Endothelial cell of umbilical vein (primary cell): ENCODE data around the gene MRPS6. TPM values are rescaled to one million over a fixed set of nuclear protein-coding genes. Genes with fewer than 3 reads are reported as not detected.

Experiments
- BruUV-seq: library from RNA; stranded (reverse); fragments of 400-500 nt; replicated peaks from 2 replicates; lab custom pipeline; 2021; lab: Mats Ljungman, UMichigan
- CTCF ChIA-PET: fragments of 300-600, 350-600 bp; sonication (Branson Sonifier 250); formaldehyde crosslinking; loops from one replicate; lab custom pipeline; 2021; ENCODE audit warnings: antibody characterized with exemption, inconsistent platforms; lab: Charles Lee
- POLR2A ChIA-PET: fragments of 300-600, 350-600 bp; sonication (Branson Sonifier 250); formaldehyde crosslinking; loops from one replicate; lab custom pipeline; 2021; ENCODE audit warnings: antibody characterized with exemption, inconsistent platforms; lab: Charles Lee
- DNase-seq: peaks from one replicate; pipeline ENCODE4 v3.0.0-alpha.2; 2011; ENCODE audit warnings: low read depth, low spot score
- FAIRE-seq: peaks from 2 replicates; lab custom pipeline; 2011; peaks lifted over from hg19 to GRCh38; lab: Jason Lieb, UNC
- H2AFZ ChIP-seq: 2 replicates; pipeline ENCODE4 v1.6.0; 2012; ENCODE audit warnings: low read depth, low read length, control low read depth, inconsistent platforms
- H3K27ac ChIP-seq: 2 replicates; pipeline ENCODE4 v1.5.1; 2011; ENCODE audit warnings: low read depth, mild to moderate bottlenecking, control low read depth, low read length, moderate library complexity; ENCODE audit not compliant: insufficient read depth
- H3K27me3 ChIP-seq, 2 experiments: 2 replicates each; pipeline versions ENCODE4 v1.6.0 to v1.6.1; 2011; ENCODE audit warnings: low read length in 2 of 2, mixed read lengths in 1 of 2; ENCODE audit not compliant: control insufficient read depth in 2 of 2, insufficient read depth in 2 of 2
- H3K36me3 ChIP-seq, 2 experiments: 2 replicates in 1 of 2; 3 replicates in 1 of 2; pipeline ENCODE4 v1.5.1; 2011; ENCODE audit warnings: low read length in 2 of 2, mild to moderate bottlenecking in 1 of 2, moderate library complexity in 1 of 2; ENCODE audit not compliant: control insufficient read depth in 2 of 2, insufficient read depth in 2 of 2; ENCODE audit errors: extremely low read depth in 1 of 2
- H3K4me1 ChIP-seq: 3 replicates; pipeline ENCODE4 v1.5.1; 2011; ENCODE audit warnings: mild to moderate bottlenecking, low read length; ENCODE audit not compliant: control insufficient read depth, insufficient read depth; ENCODE audit errors: extremely low read depth
- H3K4me2 ChIP-seq: 2 replicates; pipeline ENCODE4 v1.6.1; 2011; ENCODE audit warnings: low read length, control low read depth, mixed read lengths; ENCODE audit not compliant: insufficient read depth
- H3K4me3 ChIP-seq, 3 experiments: fragments of 200-600 bp in 1 of 3; sonication (generic), shearing (Covaris generic) in 1 of 3; replicated peaks in 1 of 3; 2 replicates each; pipeline ENCODE4 v1.5.1; 2011 to 2016; ENCODE audit warnings: control low read depth in 3 of 3, low read length in 3 of 3, mild to moderate bottlenecking in 2 of 3, inconsistent platforms in 1 of 3, low read depth in 1 of 3, moderate library complexity in 1 of 3; ENCODE audit not compliant: insufficient read depth in 1 of 3
- H3K79me2 ChIP-seq: 2 replicates; pipeline ENCODE4 v1.6.0; 2012; ENCODE audit warnings: low read length, inconsistent platforms; ENCODE audit not compliant: control insufficient read depth, insufficient read depth
- H3K9ac ChIP-seq: replicated peaks from 2 replicates; pipeline ENCODE3; 2011; ENCODE audit warnings: low read length, control low read depth; ENCODE audit not compliant: insufficient read depth; ENCODE audit errors: extremely low read depth
- H3K9me1 ChIP-seq: replicated peaks from 3 replicates; pipeline ENCODE4 v1.6.0; 2011; ENCODE audit warnings: mild to moderate bottlenecking, low read length; ENCODE audit not compliant: control insufficient read depth, insufficient read depth; ENCODE audit errors: extremely low read depth
- H3K9me3 ChIP-seq: replicated peaks from 2 replicates; pipeline ENCODE4 v1.5.1; 2012; ENCODE audit warnings: low read length, inconsistent platforms; ENCODE audit not compliant: control insufficient read depth, insufficient read depth
- H4K20me1 ChIP-seq: replicated peaks from 2 replicates; pipeline ENCODE3; 2011; ENCODE audit warnings: mild to moderate bottlenecking, low read length; ENCODE audit not compliant: control insufficient read depth, insufficient read depth; ENCODE audit errors: extremely low read depth
- CTCF ChIP-seq, 2 donors: IDR thresholded peaks; 1 replicate in 1 of 2; 2 replicates in 1 of 2; pipeline ENCODE4 v1.5.1; 2011; ENCODE audit warnings: low read length in 2 of 2, mild to moderate bottlenecking in 2 of 2, moderate library complexity in 2 of 2, control low read depth in 1 of 2, inconsistent platforms in 1 of 2, low read depth in 1 of 2; ENCODE audit not compliant: insufficient read depth in 1 of 2; ENCODE audit errors: extremely low read depth in 1 of 2
- EZH2 ChIP-seq: IDR thresholded peaks from 2 replicates; pipeline ENCODE4 v1.6.1; 2012; ENCODE audit warnings: borderline replicate concordance, low read depth, mild to moderate bottlenecking, moderate library complexity, low read length, inconsistent platforms; ENCODE audit not compliant: severe bottlenecking
- FOS ChIP-seq: IDR thresholded peaks from 2 replicates; pipeline ENCODE4 v1.6.1; 2011; ENCODE audit warnings: mild to moderate bottlenecking, low read length, moderate library complexity, borderline replicate concordance; ENCODE audit not compliant: insufficient read depth
- GATA2 ChIP-seq: IDR thresholded peaks from 2 replicates; pipeline ENCODE4 v1.7.0; 2011; ENCODE audit warnings: low read depth, mild to moderate bottlenecking, moderate library complexity, mixed read lengths, low read length; ENCODE audit not compliant: insufficient read length, insufficient read depth
- JUN ChIP-seq: IDR thresholded peaks from 2 replicates; pipeline ENCODE4 v1.6.1; 2011; ENCODE audit warnings: borderline replicate concordance, low read depth; ENCODE audit not compliant: insufficient read length, insufficient read depth
- MYC ChIP-seq: IDR thresholded peaks from one replicate; pipeline ENCODE4 v1.6.1; 2011; ENCODE audit warnings: mild to moderate bottlenecking, low read depth, low read length
- POLR2A ChIP-seq: IDR thresholded peaks from 2 replicates; pipeline ENCODE4 v1.6.1; 2012; ENCODE audit warnings: low read depth, mild to moderate bottlenecking, control low read depth, low read length
- POLR2AphosphoS5 ChIP-seq: IDR thresholded peaks from 2 replicates; pipeline ENCODE4 v1.6.1; 2012; ENCODE audit warnings: low read depth, mild to moderate bottlenecking, control low read depth, low read length, moderate library complexity; ENCODE audit not compliant: insufficient read depth
- dilution Hi-C: fragments of 300-500 bp; cut with MboI; formaldehyde crosslinking; loops from one replicate; pipeline ENCODE4 v1.15.0; 2019; ENCODE audit warnings: low sequenced_read_pairs; ENCODE audit not compliant: extremely low pct_ligation_motif_present
- intact Hi-C: fragments of 100-400 bp; cut with micrococcal nuclease; formaldehyde crosslinking; loops from one replicate; pipeline ENCODE4 v1.10.0; 2022
- polyA plus RNA-seq, 4 experiments: library from polyadenylated mRNA; depleted of rRNA in 3 of 4; stranded (reverse) in 3 of 4; unstranded in 1 of 4; fragments of >200 nt; gene quantifications; 2 replicates each; pipeline versions ENCODE4 v1.2.1 to v1.2.3, GENCODE V29; 2011 to 2012; ENCODE audit warnings: missing spikeins in 1 of 4
- total RNA-seq: library from RNA; stranded (reverse); gene quantifications from 2 replicates; pipeline ENCODE4 v1.2.3, GENCODE V29; 2021
- TF ChIP-seq, protein P1 (sequence below): IDR thresholded peaks from 2 replicates; pipeline ENCODE4 v1.6.1; 2011; ENCODE audit not compliant: insufficient read depth, insufficient read length

The MRPS6 gene
- total and polyA plus RNA-seq, 2 donors (not counting 3 experiments of a cell fraction or from before 2014, with no cell fraction given), result 19.8 to 37.2 TPM

- Histone ChIP-seq H3K9me1 (no peaks in the 10 kb centered on the region), H3K79me2 (no peaks in the 10 kb centered on the region), H3K4me1 (no peaks in the 10 kb centered on the region), H3K27me3 (no peaks in the 10 kb centered on the region), H3K4me3 (no peak overlapping the region), H3K9ac (no peak overlapping the region), H3K9me3 (no peaks in the 10 kb centered on the region), H4K20me1 (peaks cover 3% of the 10 kb centered on the region), H3K4me2 (no peak overlapping the region), H3K27ac (no peak overlapping the region), H2AFZ (no peak overlapping the region), H3K36me3 (no peaks in the 10 kb centered on the region)
- no peak for FAIRE-seq
- intact Hi-C loops (no loop called here), dilution Hi-C loops (no loop called here)
- ChIA-PET CTCF (interaction anchor here (1.0 to 1.7 kb wide), 2 partner anchors 9 to 28 kb away, joined by 3 to 4 read pairs; no protein-coding TSS in a partner anchor), POLR2A (no interaction called here)
- BruUV-seq, result no TSS peak
- DNase-seq, result no peak
- TF ChIP-seq GATA2 (no peak), FOS (no peak), POLR2AphosphoS5 (no peak), MYC (no peak), CTCF (IDR thresholded peaks at IDR 0.05; ENCODE audit: extremely low read depth in 1 of 2, insufficient read depth in 1 of 2, low read depth in 1 of 2, low read length in 2 of 2) (no peak), POLR2A (no peak), EZH2 (no peak), JUN (no peak)
- TF ChIP-seq, protein P1, sequence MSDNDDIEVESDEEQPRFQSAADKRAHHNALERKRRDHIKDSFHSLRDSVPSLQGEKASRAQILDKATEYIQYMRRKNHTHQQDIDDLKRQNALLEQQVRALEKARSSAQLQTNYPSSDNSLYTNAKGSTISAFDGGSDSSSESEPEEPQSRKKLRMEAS, result no peak
These were observed 47.5 kb downstream of the MRPS6 start for GRCh38 chr21:34120867-34121266.
